SK-N-SH treated with all-trans-retinoic acid at 6 μM for 48 hours (cell line): ENCODE data around the gene HCLS1.
"Not testable (repeated sequence)": the region's sequence is repeated elsewhere in the genome, so short reads cannot be mapped to it uniquely, and the experiment has no call there.

Source experiments
- CREB5 ChIP-seq: fragments of 250-450 bp; sonication (Bioruptor Pico); IDR thresholded peaks from 2 replicates; pipeline ENCODE4 v1.5.1; 2020; ENCODE audit warnings: low read depth, mild to moderate bottlenecking, moderate library complexity
- ESRRG ChIP-seq: fragments of 250-450 bp; sonication (Bioruptor Pico); IDR thresholded peaks from 2 replicates; pipeline ENCODE4 v1.6.1; 2021; ENCODE audit warnings: mild to moderate bottlenecking
- OSR1 ChIP-seq: fragments of 250-450 bp; sonication (Bioruptor Pico); IDR thresholded peaks from 2 replicates; pipeline ENCODE4 v1.8.0; 2022; ENCODE audit warnings: moderate library complexity, mild to moderate bottlenecking, inconsistent platforms
- PATZ1 ChIP-seq: fragments of 250-450 bp; sonication (Bioruptor Pico); IDR thresholded peaks from 2 replicates; pipeline ENCODE4 v1.8.0; 2020; ENCODE audit warnings: mild to moderate bottlenecking, moderate library complexity, borderline replicate concordance
- TOX ChIP-seq: fragments of 250-450 bp; sonication (Bioruptor Pico); IDR thresholded peaks from 2 replicates; pipeline ENCODE4 v1.8.0; 2021; ENCODE audit warnings: mild to moderate bottlenecking, moderate library complexity, borderline replicate concordance
- ZFP30 ChIP-seq: fragments of 450-650 bp; formaldehyde crosslinking; IDR thresholded peaks from 2 replicates; pipeline ENCODE4 v1.5.0; 2022; ENCODE audit warnings: mild to moderate bottlenecking, moderate library complexity
- ZNF565 ChIP-seq: fragments of 450-650 bp; formaldehyde crosslinking; conservative IDR thresholded peaks from 2 replicates; pipeline ENCODE4 v1.5.0; 2020; ENCODE audit warnings: low read depth, mild to moderate bottlenecking, moderate library complexity
- ZNF8 ChIP-seq: fragments of 450-650 bp; formaldehyde crosslinking; IDR thresholded peaks from 2 replicates; pipeline ENCODE4 v1.5.0; 2020; ENCODE audit warnings: mild to moderate bottlenecking, moderate library complexity

GRCh38 chr3:121688747-121689146 is 28.0 kb upstream of the HCLS1 start:
- not testable (repeated sequence) for TF ChIP-seq PATZ1; ESRRG; ZNF8 (CRISPR knock-in tag); ZFP30 (CRISPR knock-in tag); CREB5 (CRISPR knock-in tag); OSR1 (CRISPR knock-in tag); ZNF565 (CRISPR knock-in tag); TOX (CRISPR knock-in tag)
